KOPT-K1 (cell line): ENCODE data around the gene CACNA1D.

Experiments used
- H3K27ac ChIP-seq: fragments of 200-600 bp; sonication (generic); 2 replicates; pipeline ENCODE4 v1.5.1; 2016; ENCODE audit warnings: antibody characterized with exemption, mild to moderate bottlenecking, low read depth, low read length; ENCODE audit not compliant: poor library complexity, severe bottlenecking
- H3K36me3 ChIP-seq: fragments of 200-600 bp; sonication (generic); 2 replicates; pipeline ENCODE4 v1.5.1; 2017; ENCODE audit warnings: antibody characterized with exemption, mild to moderate bottlenecking, low read length, moderate library complexity; ENCODE audit not compliant: insufficient read depth
- H3K9me3 ChIP-seq: fragments of 200-600 bp; sonication (generic); 2 replicates; pipeline ENCODE4 v1.5.1; 2017; ENCODE audit warnings: antibody characterized with exemption, low read length, mild to moderate bottlenecking; ENCODE audit not compliant: insufficient read depth, poor library complexity, severe bottlenecking

The CACNA1D gene

GRCh38 chr3:53673722-53674350 lies 179.4 kb downstream of the CACNA1D start:
- Histone ChIP-seq H3K9me3 (no peaks in the 10 kb centered on the region), H3K36me3 (no peaks in the 10 kb centered on the region), H3K27ac (no peak overlapping the region)

GRCh38 chr3:53674582-53674981 lies 180.2 kb downstream of the CACNA1D start:
- H3K9me3 ChIP-seq, result no peaks in the 10 kb centered on the region
- no peaks in the 10 kb centered on the region for H3K36me3 ChIP-seq
- H3K27ac ChIP-seq, result no peak overlapping the region

- H3K27ac ChIP-seq, result no peak overlapping the region
- H3K9me3 ChIP-seq, result no peaks in the 10 kb centered on the region
- H3K36me3 ChIP-seq, result no peaks in the 10 kb centered on the region
Measured at GRCh38 chr3:53675022-53675697, 180.7 kb downstream of the CACNA1D start.

- no peak overlapping the region for H3K27ac ChIP-seq
- no peaks in the 10 kb centered on the region for H3K36me3 ChIP-seq
- H3K9me3 ChIP-seq, result no peaks in the 10 kb centered on the region
Measured at GRCh38 chr3:53675942-53676341, 181.5 kb downstream of the CACNA1D start.

- Histone ChIP-seq H3K27ac (no peak overlapping the region), H3K36me3 (no peaks in the 10 kb centered on the region), H3K9me3 (no peaks in the 10 kb centered on the region)
Measured at GRCh38 chr3:53677413-53677812, 183.0 kb downstream of the CACNA1D start.

GRCh38 chr3:53680028-53680427 lies 185.6 kb downstream of the CACNA1D start:
- no peaks in the 10 kb centered on the region for H3K9me3 ChIP-seq
- H3K27ac ChIP-seq, result no peak overlapping the region
- H3K36me3 ChIP-seq, result no peaks in the 10 kb centered on the region

- H3K9me3 ChIP-seq, result no peaks in the 10 kb centered on the region
- no peak overlapping the region for H3K27ac ChIP-seq
- H3K36me3 ChIP-seq, result no peaks in the 10 kb centered on the region
Measured at GRCh38 chr3:53682807-53683206, 188.4 kb downstream of the CACNA1D start.

- no peak overlapping the region for H3K27ac ChIP-seq
- H3K9me3 ChIP-seq, result no peaks in the 10 kb centered on the region
- no peaks in the 10 kb centered on the region for H3K36me3 ChIP-seq
Measured at GRCh38 chr3:53688066-53688465, 193.7 kb downstream of the CACNA1D start.

- H3K9me3 ChIP-seq, result no peaks in the 10 kb centered on the region
- no peaks in the 10 kb centered on the region for H3K36me3 ChIP-seq
Measured at GRCh38 chr3:53688989-53689388, 194.6 kb downstream of the CACNA1D start.

GRCh38 chr3:53689681-53690080 lies 195.3 kb downstream of the CACNA1D start:
- H3K9me3 ChIP-seq, result no peaks in the 10 kb centered on the region
- H3K36me3 ChIP-seq, result no peaks in the 10 kb centered on the region
- no peak overlapping the region for H3K27ac ChIP-seq

More at GRCh38 chr3:53688989-53689388, 194.6 kb downstream of the CACNA1D start:
- no peak overlapping the region for H3K27ac ChIP-seq

GRCh38 chr3:53690521-53690920 lies 196.1 kb downstream of the CACNA1D start:
- Histone ChIP-seq H3K27ac (no peak overlapping the region), H3K9me3 (no peaks in the 10 kb centered on the region), H3K36me3 (no peaks in the 10 kb centered on the region)

- no peaks in the 10 kb centered on the region for H3K9me3 ChIP-seq
- H3K27ac ChIP-seq, result no peak overlapping the region
- no peaks in the 10 kb centered on the region for H3K36me3 ChIP-seq
Measured at GRCh38 chr3:53691349-53691748, 196.9 kb downstream of the CACNA1D start.

- Histone ChIP-seq H3K9me3 (no peaks in the 10 kb centered on the region), H3K27ac (no peak overlapping the region), H3K36me3 (no peaks in the 10 kb centered on the region)
Measured at GRCh38 chr3:53691885-53692284, 197.5 kb downstream of the CACNA1D start.

- no peaks in the 10 kb centered on the region for H3K36me3 ChIP-seq
- no peak overlapping the region for H3K27ac ChIP-seq
- no peaks in the 10 kb centered on the region for H3K9me3 ChIP-seq
Measured at GRCh38 chr3:53693451-53693850, 199.0 kb downstream of the CACNA1D start.

- H3K9me3 ChIP-seq, result no peaks in the 10 kb centered on the region
- no peaks in the 10 kb centered on the region for H3K36me3 ChIP-seq
- H3K27ac ChIP-seq, result no peak overlapping the region
Measured at GRCh38 chr3:53694046-53694445, 199.6 kb downstream of the CACNA1D start.
